MM.1S (cell line): ENCODE measurements around the gene MPST.

Experiments used
- DNase-seq: peaks from one replicate; pipeline ENCODE4 v3.0.0-alpha.2; 2015
- H2AFZ ChIP-seq: fragments of 300-600 bp; sonication (generic); 2 replicates; pipeline ENCODE4 v1.6.0; 2016; ENCODE audit warnings: antibody characterized with exemption, low read length
- H3F3A ChIP-seq: fragments of 300-600 bp; sonication (generic); 2 replicates; pipeline ENCODE4 v1.6.1; 2016; ENCODE audit warnings: mild to moderate bottlenecking, antibody characterized with exemption, low read length, moderate library complexity, mixed read lengths; ENCODE audit not compliant: insufficient read depth
- H3K27ac ChIP-seq: fragments of 300-600 bp; sonication (generic); 2 replicates; pipeline ENCODE4 v1.5.1; 2016; ENCODE audit warnings: mild to moderate bottlenecking, low read length
- H3K27me3 ChIP-seq: fragments of 300-600 bp; sonication (generic); replicated peaks from 2 replicates; pipeline ENCODE4 v1.6.0; 2016; ENCODE audit warnings: low read length; ENCODE audit not compliant: insufficient read depth
- H3K36me3 ChIP-seq: fragments of 300-600 bp; sonication (generic); replicated peaks from 2 replicates; pipeline ENCODE4 v1.6.1; 2016; ENCODE audit warnings: mild to moderate bottlenecking, low read length, mixed read lengths; ENCODE audit not compliant: insufficient read depth
- H3K4me1 ChIP-seq: fragments of 300-600 bp; sonication (generic); 2 replicates; pipeline ENCODE4 v1.6.1; 2016; ENCODE audit warnings: low read length, mixed read lengths
- H3K4me2 ChIP-seq: fragments of 300-600 bp; sonication (generic); 2 replicates; pipeline ENCODE4 v1.6.0; 2016; ENCODE audit warnings: low read depth, low read length
- H3K4me3 ChIP-seq: fragments of 300-600 bp; sonication (generic); 2 replicates; pipeline ENCODE4 v1.5.1; 2016; ENCODE audit warnings: low read length, mixed read lengths
- H3K79me2 ChIP-seq: fragments of 300-600 bp; sonication (generic); 2 replicates; pipeline ENCODE4 v1.6.1; 2016; ENCODE audit warnings: mixed run types, low read length, mixed read lengths
- H3K9ac ChIP-seq: fragments of 300-600 bp; sonication (generic); 2 replicates; pipeline ENCODE4 v1.6.1; 2016; ENCODE audit warnings: low read length, mixed read lengths
- H3K9me2 ChIP-seq: fragments of 300-600 bp; sonication (generic); replicated peaks from 2 replicates; pipeline ENCODE4 v1.6.1; 2016; ENCODE audit warnings: mild to moderate bottlenecking, low read length, mixed read lengths; ENCODE audit not compliant: insufficient read depth
- H3K9me3 ChIP-seq: fragments of 300-600 bp; sonication (generic); replicated peaks from 2 replicates; pipeline ENCODE4 v1.6.1; 2016; ENCODE audit warnings: mild to moderate bottlenecking, low read length, mixed read lengths; ENCODE audit not compliant: insufficient read depth
- H4K20me1 ChIP-seq: fragments of 300-600 bp; sonication (generic); 2 replicates; pipeline ENCODE4 v1.6.1; 2016; ENCODE audit warnings: mild to moderate bottlenecking, low read length, moderate library complexity, mixed read lengths; ENCODE audit not compliant: insufficient read depth
- CTCF ChIP-seq: fragments of 300-600 bp; sonication (generic); IDR thresholded peaks from 2 replicates; pipeline ENCODE4 v1.5.1; 2016; ENCODE audit warnings: antibody characterized with exemption, low read length, mixed read lengths
- EZH2 ChIP-seq: fragments of 300-600 bp; sonication (generic); optimal IDR thresholded peaks from 2 replicates; pipeline ENCODE3; 2017; ENCODE audit warnings: low read depth, mild to moderate bottlenecking, antibody characterized with exemption, low read length, mixed read lengths
- EZH2phosphoT487 ChIP-seq: fragments of 300-600 bp; sonication (generic); IDR thresholded peaks from 2 replicates; pipeline ENCODE4 v1.6.1; 2018; ENCODE audit warnings: antibody characterized with exemption, low read length

MPST gene

DNA sequence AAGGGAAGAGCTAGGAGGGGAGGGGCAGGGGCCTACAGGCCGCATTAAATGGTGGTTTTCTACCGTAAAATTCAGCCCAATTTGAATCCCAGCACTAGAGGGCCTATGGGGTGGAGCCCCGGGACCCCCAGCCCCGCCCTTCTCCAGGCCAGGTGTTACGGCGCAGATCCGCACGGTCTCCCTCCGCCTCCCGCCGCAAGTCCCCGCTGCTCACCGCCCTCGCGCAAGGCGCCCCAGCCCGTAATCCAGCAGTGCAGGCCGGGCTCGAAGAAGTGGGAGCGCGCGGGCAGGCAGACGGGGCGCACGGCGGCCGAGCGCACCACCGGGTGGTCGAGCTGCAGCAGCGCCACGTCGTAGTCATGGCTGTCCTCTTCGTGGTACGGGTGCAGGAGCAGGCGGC is 49.3 kb downstream of the MPST start:
- H3K79me2 ChIP-seq, result no peaks in the 10 kb centered on the region
- H3K4me1 ChIP-seq, result no peaks in the 10 kb centered on the region
- no peak for TF ChIP-seq EZH2phosphoT487
- TF ChIP-seq EZH2, result no peak
- no peak for TF ChIP-seq CTCF
- no peaks in the 10 kb centered on the region for H3K9me2 ChIP-seq
- no peaks in the 10 kb centered on the region for H3K36me3 ChIP-seq
- peaks cover 85% of the 10 kb centered on the region for H3K27me3 ChIP-seq
- no peaks in the 10 kb centered on the region for H3F3A ChIP-seq
- H3K4me3 ChIP-seq, result no peak overlapping the region
- H3K9me3 ChIP-seq, result no peaks in the 10 kb centered on the region
- H2AFZ ChIP-seq, result no peak overlapping the region
- no peaks in the 10 kb centered on the region for H4K20me1 ChIP-seq
- H3K27ac ChIP-seq, result no peak overlapping the region
- H3K4me2 ChIP-seq, result no peak overlapping the region
- DNase-seq, result no peak
- H3K9ac ChIP-seq, result no peak overlapping the region

DNA sequence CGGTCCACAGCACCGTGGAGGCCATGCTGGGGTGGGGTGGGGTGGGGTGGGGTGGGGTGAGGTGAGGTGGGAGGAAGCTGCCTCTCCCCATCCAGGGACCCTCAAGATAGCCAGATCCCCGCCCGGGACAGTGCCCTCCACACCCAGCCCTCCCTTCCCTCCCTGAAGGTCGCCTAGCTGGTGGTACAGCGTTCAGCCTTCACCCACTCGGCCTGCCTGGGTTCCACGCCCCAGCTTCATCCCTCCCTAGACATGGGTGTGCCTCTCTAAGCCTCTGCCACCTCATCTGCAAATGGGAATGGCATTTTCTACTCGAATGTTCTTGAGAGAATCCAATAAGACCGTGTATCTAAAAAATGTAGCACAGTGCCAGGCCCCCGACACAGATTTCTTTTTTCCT is 49.8 kb downstream of the MPST start:
- TF ChIP-seq EZH2, result no peak
- TF ChIP-seq EZH2phosphoT487, result no peak
- TF ChIP-seq CTCF, result no peak
- Histone ChIP-seq H2AFZ (no peak overlapping the region), H4K20me1 (no peaks in the 10 kb centered on the region), H3K4me1 (no peaks in the 10 kb centered on the region), H3K4me2 (no peak overlapping the region), H3K9me3 (no peaks in the 10 kb centered on the region), H3K27me3 (peaks cover 85% of the 10 kb centered on the region), H3K4me3 (no peak overlapping the region), H3K36me3 (no peaks in the 10 kb centered on the region), H3K27ac (no peak overlapping the region), H3K79me2 (no peaks in the 10 kb centered on the region), H3K9ac (no peak overlapping the region), H3F3A (no peaks in the 10 kb centered on the region), H3K9me2 (no peaks in the 10 kb centered on the region)
- no peak for DNase-seq

GRCh38 chr22:37069719-37070118 is 50.2 kb downstream of the MPST start:
- Histone ChIP-seq H3K4me3 (no peak overlapping the region), H3K27ac (no peak overlapping the region), H3K9ac (no peak overlapping the region), H3K36me3 (no peaks in the 10 kb centered on the region), H3K79me2 (no peaks in the 10 kb centered on the region), H3K4me1 (no peaks in the 10 kb centered on the region), H3K9me3 (no peaks in the 10 kb centered on the region), H3K4me2 (no peak overlapping the region), H2AFZ (no peak overlapping the region), H3K9me2 (no peaks in the 10 kb centered on the region), H3F3A (no peaks in the 10 kb centered on the region), H4K20me1 (no peaks in the 10 kb centered on the region), H3K27me3 (peaks cover 85% of the 10 kb centered on the region)
- TF ChIP-seq EZH2 (no peak), EZH2phosphoT487 (no peak), CTCF (no peak)
- no peak for DNase-seq

DNA sequence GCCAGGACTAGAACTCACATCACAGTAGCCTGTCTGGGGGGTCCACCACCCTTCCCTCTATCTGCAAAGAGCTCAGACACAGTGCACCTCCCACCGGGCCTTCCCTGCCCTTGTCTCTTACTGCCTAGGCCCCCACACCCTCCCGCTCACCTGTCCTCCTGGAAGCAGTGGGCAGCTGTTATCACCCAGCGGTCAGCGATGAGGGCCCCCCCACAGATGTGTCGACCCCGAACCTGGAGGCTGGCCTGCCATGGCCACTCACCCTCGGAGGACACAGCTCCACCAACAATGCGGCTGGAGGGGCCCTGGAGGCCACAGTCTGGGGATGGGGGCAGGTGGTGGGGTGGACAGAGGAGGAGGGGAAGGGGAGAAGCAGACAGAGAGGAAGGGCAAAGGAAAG is 50.8 kb downstream of the MPST start:
- H4K20me1 ChIP-seq, result no peaks in the 10 kb centered on the region
- no peaks in the 10 kb centered on the region for H3K79me2 ChIP-seq
- no peaks in the 10 kb centered on the region for H3K9me2 ChIP-seq
- no peaks in the 10 kb centered on the region for H3K4me1 ChIP-seq
- no peak overlapping the region for H2AFZ ChIP-seq
- H3F3A ChIP-seq, result no peaks in the 10 kb centered on the region
- H3K9me3 ChIP-seq, result no peaks in the 10 kb centered on the region
- H3K27me3 ChIP-seq, result peaks cover 85% of the 10 kb centered on the region
- no peak overlapping the region for H3K27ac ChIP-seq
- no peaks in the 10 kb centered on the region for H3K36me3 ChIP-seq
- no peak overlapping the region for H3K9ac ChIP-seq
- no peak for DNase-seq
- TF ChIP-seq EZH2phosphoT487 (no peak), EZH2 (no peak), CTCF (no peak)
- H3K4me3 ChIP-seq, result no peak overlapping the region
- H3K4me2 ChIP-seq, result no peak overlapping the region
